SH-SY5Y (cell line): Measurements from ENCODE around the gene CLEC3B.

Experiments
- GATA2 ChIP-seq: IDR thresholded peaks from 2 replicates; pipeline ENCODE4 v1.6.1; 2011; ENCODE audit warnings: mild to moderate bottlenecking, low read depth, low read length
- GATA3 ChIP-seq: IDR thresholded peaks from 2 replicates; pipeline ENCODE4 v1.6.1; 2011; ENCODE audit warnings: low read depth, mild to moderate bottlenecking, low read length, moderate library complexity

GRCh38 chr3:45062697-45063070 is 36.6 kb downstream of the CLEC3B start:
- TF ChIP-seq GATA3 = no peak
- no peak for TF ChIP-seq GATA2
